NT2/D1 (cell line): Measurements from ENCODE around the gene DIP2C.

Experiments
- DNase-seq: peaks from one replicate; pipeline ENCODE4 v3.0.0-alpha.2; 2011; ENCODE audit warnings: low read depth, low spot score
- H3K27me3 ChIP-seq: 2 replicates; pipeline ENCODE4 v1.6.0; 2011; ENCODE audit warnings: mild to moderate bottlenecking; ENCODE audit not compliant: insufficient read length, insufficient read depth
- H3K36me3 ChIP-seq: 2 replicates; pipeline ENCODE4 v1.6.1; 2011; ENCODE audit warnings: mild to moderate bottlenecking, low read length, mixed read lengths; ENCODE audit not compliant: insufficient read depth, insufficient read length
- H3K4me1 ChIP-seq: 2 replicates; pipeline ENCODE4 v1.5.1; 2011; ENCODE audit not compliant: insufficient read depth, insufficient read length
- H3K4me3 ChIP-seq: 2 replicates; pipeline ENCODE4 v1.5.1; 2011; ENCODE audit warnings: low read depth; ENCODE audit not compliant: insufficient read length
- H3K9ac ChIP-seq: 2 replicates; pipeline ENCODE4 v1.6.0; 2011; ENCODE audit warnings: low read depth; ENCODE audit not compliant: insufficient read length
- H3K9me3 ChIP-seq: 2 replicates; pipeline ENCODE4 v1.5.1; 2011; ENCODE audit warnings: mild to moderate bottlenecking, low read length; ENCODE audit not compliant: insufficient read depth
- SUZ12 ChIP-seq: IDR thresholded peaks from 2 replicates; pipeline ENCODE4 v1.6.1; 2011; ENCODE audit not compliant: insufficient read length, insufficient read depth; ENCODE audit errors: extremely low read depth
- YY1 ChIP-seq: IDR thresholded peaks from 2 replicates; pipeline ENCODE4 v1.6.1; 2011; ENCODE audit not compliant: insufficient read length, insufficient read depth
- ZNF274 ChIP-seq: IDR thresholded peaks from 2 replicates; pipeline ENCODE4 v1.6.1; 2011; ENCODE audit warnings: mild to moderate bottlenecking, low read depth, low read length

DIP2C gene

DNA sequence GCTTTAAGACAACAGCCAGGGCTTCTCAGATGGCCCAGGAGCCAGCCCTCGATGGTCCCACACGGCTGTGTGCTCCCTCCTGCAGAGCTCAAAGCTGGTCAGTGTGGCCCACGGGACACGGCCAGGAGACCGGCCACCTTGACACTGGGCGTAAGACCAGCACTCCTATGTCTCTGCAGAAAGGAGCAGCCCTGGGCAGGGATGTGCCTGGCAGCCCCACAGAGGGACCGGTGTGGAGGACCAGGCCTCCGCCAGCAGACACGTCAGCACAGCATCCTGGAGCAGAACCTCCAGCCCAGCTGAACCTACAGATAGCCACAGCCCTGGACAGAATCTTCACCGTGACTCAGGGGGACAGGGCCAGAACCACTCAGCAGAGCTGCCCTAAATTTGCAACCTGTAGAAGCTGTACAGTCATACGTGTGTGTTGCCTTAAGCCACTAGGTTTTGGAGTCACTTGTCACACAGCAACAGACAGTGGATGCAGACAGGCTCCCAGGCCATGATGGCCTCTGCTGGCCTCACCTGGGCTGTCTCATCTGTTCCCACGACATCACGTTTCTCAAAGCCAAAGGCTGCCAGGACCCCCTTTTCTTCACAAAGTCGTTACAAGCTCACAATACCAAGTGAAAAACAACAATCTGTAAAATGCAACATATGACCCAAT lies 132.4 kb downstream of the DIP2C start:
- no peak overlapping the region for H3K4me3 ChIP-seq
- no peaks in the 10 kb centered on the region for H3K27me3 ChIP-seq
- no peaks in the 10 kb centered on the region for H3K36me3 ChIP-seq
- no peak for DNase-seq
- no peak for TF ChIP-seq YY1
- no peak for TF ChIP-seq ZNF274
- no peak for TF ChIP-seq SUZ12
- no peaks in the 10 kb centered on the region; the same call in 1 of the 2 replicates for H3K9me3 ChIP-seq
- H3K9ac ChIP-seq: no peak overlapping the region
- peaks cover 8% of the 10 kb centered on the region for H3K4me1 ChIP-seq

DNA sequence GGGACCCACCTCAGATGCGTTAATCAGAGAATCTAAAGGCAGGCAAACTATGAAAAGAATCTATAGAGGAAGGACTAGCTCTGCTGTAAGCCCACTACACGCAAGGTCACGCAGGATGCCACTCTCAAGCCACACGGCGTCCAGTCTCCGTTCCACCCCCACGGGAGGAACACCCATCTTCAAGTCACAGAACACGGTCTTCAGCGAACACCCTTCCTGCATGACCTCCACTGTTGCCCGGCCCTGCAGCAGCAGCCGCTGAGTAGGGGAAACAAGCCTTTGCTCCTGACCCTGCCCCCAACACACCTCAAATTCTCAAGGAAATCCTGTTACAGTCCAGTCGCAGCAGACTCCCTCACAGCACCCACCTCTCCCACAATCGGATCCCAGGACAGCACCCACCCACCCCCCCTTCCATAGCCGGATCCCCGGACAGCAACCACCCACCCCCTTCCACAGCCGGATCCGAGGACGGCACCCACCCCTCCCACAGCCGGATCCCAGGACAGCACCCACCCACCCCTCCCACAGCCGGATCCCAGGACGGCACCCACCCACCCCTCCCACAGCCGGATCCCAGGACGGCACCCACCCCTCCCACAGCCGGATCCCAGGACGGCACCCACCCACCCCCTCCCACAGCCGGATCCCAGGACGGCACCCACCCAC lies 133.7 kb downstream of the DIP2C start:
- no peak for DNase-seq
- Histone ChIP-seq H3K4me1 (peaks cover 8% of the 10 kb centered on the region), H3K4me3 (no peak overlapping the region), H3K9ac (no peak overlapping the region), H3K36me3 (no peaks in the 10 kb centered on the region), H3K27me3 (no peaks in the 10 kb centered on the region), H3K9me3 (no peaks in the 10 kb centered on the region; the same call in 1 of the 2 replicates)
- TF ChIP-seq SUZ12 (no peak), YY1 (no peak), ZNF274 (no peak)

DNA sequence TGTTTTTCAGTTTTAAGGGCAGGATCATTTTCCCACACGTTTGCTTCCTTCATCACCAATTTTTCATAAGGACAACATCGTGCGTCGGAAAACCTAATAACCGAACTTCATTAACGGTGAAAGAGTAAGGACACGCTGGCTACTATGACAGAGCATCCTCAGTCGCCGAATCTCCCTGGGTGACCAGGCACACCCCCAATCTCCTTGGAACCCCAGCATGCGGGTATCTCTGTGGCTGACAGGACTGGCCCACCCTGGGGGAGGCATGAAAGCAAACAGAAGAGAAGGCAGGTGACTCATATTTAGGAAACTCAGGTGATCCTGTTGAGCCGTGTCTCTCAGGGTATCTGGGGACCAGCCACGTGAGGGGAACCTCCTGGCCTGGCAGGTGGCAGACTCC lies 134.2 kb downstream of the DIP2C start:
- Histone ChIP-seq H3K9me3 (no peaks in the 10 kb centered on the region; the same call in 1 of the 2 replicates), H3K4me1 (peaks cover 8% of the 10 kb centered on the region), H3K36me3 (no peaks in the 10 kb centered on the region), H3K4me3 (no peak overlapping the region), H3K9ac (no peak overlapping the region), H3K27me3 (no peaks in the 10 kb centered on the region)
- DNase-seq: no peak
- TF ChIP-seq ZNF274 (no peak), SUZ12 (no peak), YY1 (no peak)

DNA sequence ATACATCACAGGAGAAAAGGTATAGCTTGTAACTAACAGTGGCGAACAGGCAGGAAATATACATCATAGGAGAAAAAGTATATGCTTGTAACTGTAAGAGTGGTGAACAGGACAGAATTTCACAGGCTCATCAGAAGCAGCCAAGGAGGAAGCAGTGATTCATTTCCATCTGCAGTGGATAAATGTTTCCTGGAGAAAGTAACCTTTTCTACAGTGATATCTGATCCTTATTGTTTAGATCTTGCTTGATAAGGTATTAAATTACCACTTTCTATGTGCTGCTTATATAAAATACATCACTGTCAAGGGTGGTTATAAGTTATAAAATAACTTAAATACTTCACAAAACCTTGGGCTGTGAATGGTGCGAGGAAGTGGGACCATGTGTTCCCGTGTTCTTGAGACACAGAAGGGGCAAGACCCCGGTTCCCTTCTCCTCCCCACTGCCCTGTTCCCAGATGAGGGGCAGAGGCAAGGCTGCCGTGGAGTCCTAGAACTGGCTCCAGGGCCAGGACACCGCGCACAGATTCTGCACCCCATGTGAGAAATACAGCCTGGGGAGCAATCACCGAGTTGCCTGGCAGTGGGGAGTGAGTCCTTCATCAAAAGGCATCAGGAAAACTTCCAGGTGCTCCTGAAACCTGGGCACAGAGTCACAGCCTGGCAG lies 135.2 kb downstream of the DIP2C start:
- no peak overlapping the region for H3K9ac ChIP-seq
- H3K4me1 ChIP-seq: peaks cover 8% of the 10 kb centered on the region
- H3K9me3 ChIP-seq: no peaks in the 10 kb centered on the region; the same call in 1 of the 2 replicates
- H3K27me3 ChIP-seq: no peaks in the 10 kb centered on the region
- no peak overlapping the region for H3K4me3 ChIP-seq
- no peak for TF ChIP-seq ZNF274
- TF ChIP-seq SUZ12: no peak
- no peak for TF ChIP-seq YY1
- H3K36me3 ChIP-seq: no peaks in the 10 kb centered on the region
- DNase-seq: no peak

DNA sequence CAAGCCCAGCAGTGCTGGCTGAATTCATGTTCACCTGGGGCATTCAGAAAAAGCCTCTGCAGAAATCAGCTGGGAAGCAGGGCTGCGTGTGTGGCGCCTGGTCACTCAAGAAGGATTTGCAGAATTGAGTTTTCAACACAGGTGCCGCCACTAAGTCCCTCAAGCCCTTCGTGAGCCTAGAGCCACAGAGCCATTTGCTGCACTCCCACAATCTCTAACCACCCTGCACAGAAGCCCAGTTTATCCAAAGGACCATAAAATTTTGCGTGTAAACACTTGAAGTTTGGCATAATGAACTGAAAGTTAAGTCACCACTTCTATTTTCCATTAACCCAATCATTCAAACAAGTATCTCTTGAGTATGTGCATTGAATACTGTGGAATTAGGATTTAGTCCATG lies 136.2 kb downstream of the DIP2C start:
- no peak for DNase-seq
- no peaks in the 10 kb centered on the region for H3K36me3 ChIP-seq
- H3K4me3 ChIP-seq: no peak overlapping the region
- peaks cover 8% of the 10 kb centered on the region for H3K4me1 ChIP-seq
- TF ChIP-seq ZNF274 (no peak), SUZ12 (no peak), YY1 (no peak)
- no peaks in the 10 kb centered on the region; the same call in 1 of the 2 replicates for H3K9me3 ChIP-seq
- no peaks in the 10 kb centered on the region for H3K27me3 ChIP-seq
- H3K9ac ChIP-seq: no peak overlapping the region

DNA sequence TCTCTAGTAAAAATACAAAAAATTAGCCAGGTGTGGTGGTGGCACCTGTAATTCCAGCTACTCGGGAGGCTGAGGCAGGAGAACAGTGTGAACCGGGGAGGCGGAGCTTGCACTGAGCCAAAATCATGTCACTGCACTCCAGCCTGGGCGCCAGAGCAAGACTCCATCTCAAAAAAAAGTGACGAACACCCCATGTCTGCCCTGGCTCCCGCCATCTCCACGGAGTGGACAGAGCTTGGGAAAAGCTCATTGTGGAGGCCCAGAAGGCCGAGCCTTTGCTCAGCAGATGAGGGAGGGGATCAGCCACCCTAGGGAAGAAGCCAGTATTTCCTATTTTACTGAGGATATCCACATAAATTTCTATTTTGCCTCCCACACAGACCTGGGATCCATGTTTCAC lies 136.8 kb downstream of the DIP2C start:
- no peak overlapping the region for H3K9ac ChIP-seq
- H3K27me3 ChIP-seq: no peaks in the 10 kb centered on the region
- H3K9me3 ChIP-seq: no peaks in the 10 kb centered on the region; the same call in 1 of the 2 replicates
- no peak overlapping the region for H3K4me3 ChIP-seq
- no peak for DNase-seq
- peaks cover 9% of the 10 kb centered on the region for H3K4me1 ChIP-seq
- no peaks in the 10 kb centered on the region for H3K36me3 ChIP-seq
- TF ChIP-seq ZNF274 (no peak), SUZ12 (no peak), YY1 (no peak)
